Testis (tissue), 2 donors: Measurements from ENCODE around the gene ALKBH2.

Experiments used
- CTCF ChIP-seq, 3 experiments: fragments of 450-650 bp in 2 of 3; fragments of 200-600 bp in 1 of 3; sonication (generic) in 1 of 3; IDR thresholded peaks; one replicate each; pipeline ENCODE4 v1.5.1; 2016 to 2019; ENCODE audit warnings: antibody characterized with exemption in 3 of 3, mild to moderate bottlenecking in 2 of 3, moderate library complexity in 1 of 3
- POLR2A ChIP-seq: fragments of 450-650 bp; IDR thresholded peaks from one replicate; pipeline ENCODE4 v1.6.1; 2017; ENCODE audit warnings: antibody characterized with exemption, mild to moderate bottlenecking, moderate library complexity

- TF ChIP-seq POLR2A, result no peak
- no peak for TF ChIP-seq CTCF (IDR thresholded peaks at IDR 0.05)
These were observed 7.5 kb upstream of the ALKBH2 start for GRCh38 chr12:109100741-109101140.
